Brain pericyte (primary cell): ENCODE results near the gene CACNA2D3.
A peak's percentile ranks its signal among the peaks of the same experiment; 100 is the strongest.

Experiments used
- DNase-seq: peaks from one replicate; pipeline ENCODE4 v3.0.0-alpha.2; 2012; ENCODE audit warnings: low read depth, low spot score

The CACNA2D3 gene

GRCh38 chr3:54875596-54876268 is 753.4 kb downstream of the CACNA2D3 start:
- DNase-seq: no peak

GRCh38 chr3:54876694-54877093 is 754.3 kb downstream of the CACNA2D3 start:
- no peak for DNase-seq

- DNase-seq: no peak
Measured at GRCh38 chr3:54877730-54878129, 755.4 kb downstream of the CACNA2D3 start.

- DNase-seq: no peak
Measured at GRCh38 chr3:54878145-54878544, 755.8 kb downstream of the CACNA2D3 start.

- DNase-seq: peak; percentile 41
Measured at GRCh38 chr3:54882129-54882833, 759.9 kb downstream of the CACNA2D3 start.

GRCh38 chr3:54888162-54888561 is 765.8 kb downstream of the CACNA2D3 start:
- no peak for DNase-seq

GRCh38 chr3:54888873-54889272 is 766.5 kb downstream of the CACNA2D3 start:
- no peak for DNase-seq

- DNase-seq: no peak
Measured at GRCh38 chr3:54889731-54890130, 767.4 kb downstream of the CACNA2D3 start.

- peak; percentile 77 for DNase-seq
Measured at GRCh38 chr3:54891540-54891897, 769.2 kb downstream of the CACNA2D3 start.

GRCh38 chr3:54892168-54892567 is 769.8 kb downstream of the CACNA2D3 start:
- no peak for DNase-seq

GRCh38 chr3:54895613-54896012 is 773.3 kb downstream of the CACNA2D3 start:
- no peak for DNase-seq

- DNase-seq: no peak
Measured at GRCh38 chr3:54897028-54897711, 774.8 kb downstream of the CACNA2D3 start.

GRCh38 chr3:54899273-54899672 is 776.9 kb downstream of the CACNA2D3 start:
- DNase-seq: no peak

GRCh38 chr3:54900838-54901591 is 778.7 kb downstream of the CACNA2D3 start:
- no peak for DNase-seq

- DNase-seq: no peak
Measured at GRCh38 chr3:54901906-54902685, 779.7 kb downstream of the CACNA2D3 start.

- no peak for DNase-seq
Measured at GRCh38 chr3:54905261-54905888, 783.0 kb downstream of the CACNA2D3 start.

GRCh38 chr3:54905920-54906319 is 783.6 kb downstream of the CACNA2D3 start:
- DNase-seq: no peak

GRCh38 chr3:54906763-54907162 is 784.4 kb downstream of the CACNA2D3 start:
- DNase-seq: no peak

GRCh38 chr3:54909191-54909590 is 786.8 kb downstream of the CACNA2D3 start:
- DNase-seq: no peak

GRCh38 chr3:54914180-54914579 is 791.8 kb downstream of the CACNA2D3 start:
- DNase-seq: no peak

GRCh38 chr3:54915181-54915580 is 792.8 kb downstream of the CACNA2D3 start:
- DNase-seq: no peak
